ENCODE data around the gene DCAF12.
"Not testable (repeated sequence)": the region's sequence is repeated elsewhere in the genome, so short reads cannot be mapped to it uniquely, and the experiment has no call there.

DCAF12 gene

GRCh38 chr9:34059281-34059680 is 67.2 kb downstream of the DCAF12 start:
- no peak for DNase-seq

- no peak for DNase-seq
Observed at GRCh38 chr9:34049630-34050384, 76.7 kb downstream of the DCAF12 start.

GRCh38 chr9:34048727-34049629 is 77.5 kb downstream of the DCAF12 start, which contains the start of gene UBAP2:
Gene UBAP2 (minus strand): TSS chr9:34048887. CDS start chr9:34017148, 31,739 bp downstream.
- DNase-seq, result peak; percentile 95

DNA sequence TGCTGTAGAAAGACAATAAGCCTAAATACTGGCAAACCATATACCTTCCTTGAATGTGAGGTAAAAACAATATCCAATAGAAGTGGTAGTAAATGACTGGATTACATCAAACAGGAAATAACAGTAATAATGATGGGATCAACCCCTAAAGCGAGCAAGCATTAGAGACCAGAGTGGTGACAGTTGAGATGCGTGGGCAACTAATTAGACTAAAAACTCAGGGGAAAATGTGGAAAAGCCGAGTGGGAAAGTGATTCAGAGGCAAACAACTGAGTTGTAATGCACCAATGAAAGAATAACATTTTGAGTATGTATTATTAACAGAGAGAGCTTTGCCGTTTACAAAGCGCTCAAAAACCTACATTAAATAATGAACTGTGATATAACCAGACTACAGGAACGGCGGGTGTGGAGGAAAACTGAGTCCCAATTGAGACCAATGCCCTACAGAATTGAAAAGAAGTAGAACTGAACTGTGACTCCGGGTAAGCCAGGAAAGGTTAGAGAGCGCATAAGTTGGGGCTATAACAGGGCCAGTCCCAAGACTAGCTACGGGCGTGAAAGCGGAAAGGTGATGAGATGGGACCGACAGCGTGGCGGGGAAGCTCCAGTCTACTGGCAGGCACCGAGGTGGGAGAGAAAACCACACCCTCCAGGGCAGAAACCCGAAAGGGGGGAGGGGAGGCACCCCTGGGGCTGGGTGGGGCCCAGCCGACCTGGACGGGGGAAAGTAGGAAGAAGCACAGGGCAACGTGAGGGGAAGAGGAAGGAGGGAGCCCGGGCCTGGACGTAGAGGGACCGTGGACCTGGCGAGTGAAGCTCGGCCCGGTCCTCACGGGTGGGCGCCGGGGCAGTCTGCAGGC is 78.4 kb downstream of the DCAF12 start:
- DNase-seq, result peak; percentile 35 to 57

DNA sequence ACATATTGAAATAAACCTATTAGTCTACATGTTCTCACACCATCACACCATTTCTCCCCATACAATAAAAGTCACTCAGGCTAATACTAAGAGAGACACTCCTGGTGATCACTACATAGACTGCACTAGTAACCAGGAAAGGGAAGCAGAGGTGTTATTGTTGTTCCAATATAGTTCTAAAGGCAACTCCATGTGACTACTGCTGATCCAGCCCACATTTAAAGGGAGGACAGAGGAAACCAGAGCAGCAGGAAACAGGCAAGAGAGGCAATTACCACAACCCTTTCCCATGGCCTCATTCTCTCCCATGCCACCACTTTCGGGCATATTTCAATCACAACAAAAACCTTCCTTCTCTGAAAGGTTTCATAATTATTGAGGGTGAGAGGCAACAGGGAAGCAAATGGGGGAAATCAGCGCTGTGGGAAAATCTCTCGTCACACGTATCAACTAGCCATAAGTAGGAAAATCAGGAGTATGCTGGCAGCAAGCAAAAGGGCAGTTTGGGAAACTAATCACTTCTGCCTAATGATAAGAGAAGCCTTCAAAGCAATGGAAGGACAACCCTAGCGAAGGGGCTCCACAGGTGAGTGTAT is 79.6 kb downstream of the DCAF12 start:
- DNase-seq, result peak in 1 of 2 donors; percentile 22

DNA sequence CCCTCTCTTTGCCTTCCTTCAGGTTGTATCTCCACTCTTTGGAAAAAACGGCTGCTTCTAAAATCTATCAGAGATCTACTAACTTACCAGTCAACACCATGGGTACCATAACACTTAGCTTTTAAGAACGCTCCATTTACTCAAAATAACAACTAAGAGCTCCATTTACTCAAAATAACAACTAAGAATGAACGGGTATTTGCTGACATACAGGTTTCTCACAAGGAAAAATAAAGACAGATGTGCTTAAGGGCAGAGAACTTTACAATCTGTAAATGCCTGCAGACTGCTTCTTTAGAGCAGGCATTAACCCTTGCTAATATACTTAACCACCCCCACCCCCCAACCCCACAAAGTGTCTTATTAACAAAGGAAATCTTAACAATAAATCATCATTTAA is 80.6 kb downstream of the DCAF12 start:
- no peak for DNase-seq

DNA sequence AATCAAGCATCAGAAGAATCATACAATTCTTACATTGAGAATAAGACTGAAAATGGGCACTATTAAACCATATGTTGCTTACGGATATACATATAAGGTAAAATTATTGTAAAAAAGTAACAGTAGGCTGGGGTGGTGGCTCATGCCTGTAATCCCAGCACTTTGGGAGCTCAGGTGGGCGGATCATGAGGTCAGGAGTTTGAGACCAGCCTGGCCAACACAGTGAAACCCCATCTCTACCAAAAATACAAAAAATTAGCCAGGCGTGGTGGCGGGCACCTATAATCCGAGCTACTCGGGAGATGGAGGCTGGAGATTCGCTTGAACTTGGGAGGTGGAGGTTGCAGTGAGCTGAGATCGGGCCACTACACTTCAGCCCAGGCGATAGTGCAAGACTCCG is 84.4 kb downstream of the DCAF12 start:
- DNase-seq, result not testable (repeated sequence)

GRCh38 chr9:34038851-34039250 is 87.6 kb downstream of the DCAF12 start:
- DNase-seq, result not testable (repeated sequence)

DNA sequence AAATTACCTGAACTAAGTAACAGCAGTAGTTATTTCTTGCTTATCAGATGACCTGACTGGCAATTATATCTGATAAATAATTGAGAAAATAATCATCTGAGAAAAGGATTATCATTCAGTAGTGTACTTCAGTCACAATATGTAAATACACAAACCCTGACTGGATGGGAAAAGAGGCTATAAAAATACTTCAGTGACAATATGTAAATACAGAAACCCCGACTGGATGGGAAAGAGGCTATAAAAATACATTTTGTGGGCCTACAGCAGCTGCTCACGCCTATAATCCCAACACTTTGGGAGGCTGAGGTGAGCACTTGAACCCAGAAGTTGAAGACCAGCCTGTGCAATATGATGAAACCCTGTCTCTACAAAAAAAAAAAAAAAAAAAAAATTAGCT is 88.9 kb downstream of the DCAF12 start:
- DNase-seq, result no peak

DNA sequence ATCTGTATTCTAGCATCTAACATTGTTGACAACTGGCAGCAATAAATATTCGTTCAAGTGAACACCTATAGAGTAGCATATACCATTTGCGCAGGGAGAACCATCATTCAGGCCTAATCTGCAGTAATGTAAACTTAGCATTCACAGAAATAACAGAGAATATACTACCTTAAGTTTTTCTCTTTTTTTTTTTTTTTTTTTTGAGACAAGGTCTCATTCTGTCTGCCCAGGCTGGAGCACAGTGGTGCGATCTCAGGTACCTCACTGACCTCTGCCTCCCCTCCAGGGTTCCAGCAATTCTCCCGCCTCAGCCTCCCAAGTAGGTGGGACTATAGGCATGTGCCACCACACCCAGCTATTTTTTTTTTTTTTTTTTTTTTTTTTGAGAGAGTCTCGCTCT is 89.9 kb downstream of the DCAF12 start:
- no peak for DNase-seq

Measured in CD4-positive, alpha-beta T cell treated with Interleukin-4 for 1 hour (primary cell).